ENCODE measurements around the gene THRA. TPM values are rescaled to one million over a fixed set of nuclear protein-coding genes. Genes with fewer than 3 reads are reported as not detected.

Gene THRA
- total RNA-seq, 3 donors from 2014 or later (not counting 1 experiment from before 2014, with no cell fraction given): 40.8 to 55.7 (median 42.3) TPM

- no peak for DNase-seq
- Mint-ChIP-seq H3K27me3 (ENCODE audit: low read depth in 2 of 2) (no peaks in the 10 kb centered on the region), H3K4me3 (no peak overlapping the region), H3K4me1 (peaks cover 37 to 67% of the 10 kb centered on the region in 2 donors), H3K9me3 (no peaks in the 10 kb centered on the region), H3K27ac (peak overlapping the region in 1 of 2 donors; percentile 70), H3K36me3 (no peaks in the 10 kb centered on the region)
- Histone ChIP-seq H3K27me3 (ENCODE audit: control insufficient read depth, insufficient read depth, low read length) (no peaks in the 10 kb centered on the region), H3K36me3 (ENCODE audit: control insufficient read depth, insufficient read depth, low read length) (peaks cover 9% of the 10 kb centered on the region), H3K4me1 (ENCODE audit: control insufficient read depth, insufficient read depth, low read length) (peaks cover 51% of the 10 kb centered on the region), H3K27ac (ENCODE audit: low read length) (no peak overlapping the region), H3K9me3 (ENCODE audit: control insufficient read depth, insufficient read depth, low read length) (no peaks in the 10 kb centered on the region), H3K4me3 (ENCODE audit: low read length) (no peak overlapping the region)
- intact Hi-C loops (cut with micrococcal nuclease): no loop called here
- WGBS (ENCODE audit: insufficient coverage): 92% methylated on average over 6 of the region's 8 CpGs
- TF ChIP-seq, protein P1, sequence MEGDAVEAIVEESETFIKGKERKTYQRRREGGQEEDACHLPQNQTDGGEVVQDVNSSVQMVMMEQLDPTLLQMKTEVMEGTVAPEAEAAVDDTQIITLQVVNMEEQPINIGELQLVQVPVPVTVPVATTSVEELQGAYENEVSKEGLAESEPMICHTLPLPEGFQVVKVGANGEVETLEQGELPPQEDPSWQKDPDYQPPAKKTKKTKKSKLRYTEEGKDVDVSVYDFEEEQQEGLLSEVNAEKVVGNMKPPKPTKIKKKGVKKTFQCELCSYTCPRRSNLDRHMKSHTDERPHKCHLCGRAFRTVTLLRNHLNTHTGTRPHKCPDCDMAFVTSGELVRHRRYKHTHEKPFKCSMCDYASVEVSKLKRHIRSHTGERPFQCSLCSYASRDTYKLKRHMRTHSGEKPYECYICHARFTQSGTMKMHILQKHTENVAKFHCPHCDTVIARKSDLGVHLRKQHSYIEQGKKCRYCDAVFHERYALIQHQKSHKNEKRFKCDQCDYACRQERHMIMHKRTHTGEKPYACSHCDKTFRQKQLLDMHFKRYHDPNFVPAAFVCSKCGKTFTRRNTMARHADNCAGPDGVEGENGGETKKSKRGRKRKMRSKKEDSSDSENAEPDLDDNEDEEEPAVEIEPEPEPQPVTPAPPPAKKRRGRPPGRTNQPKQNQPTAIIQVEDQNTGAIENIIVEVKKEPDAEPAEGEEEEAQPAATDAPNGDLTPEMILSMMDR (IDR thresholded peaks at IDR 0.05): no peak
- ATAC-seq: no peak
These were observed 11.4 kb downstream of the THRA start for GRCh38 chr17:40074175-40074512.

GRCh38 chr17:40074871-40075200 lies 12.1 kb downstream of the THRA start:
- no peak overlapping the region for H3K4me3 Mint-ChIP-seq
- intact Hi-C loops (cut with micrococcal nuclease): no loop called here
- no peaks in the 10 kb centered on the region for H3K9me3 Mint-ChIP-seq
- Histone ChIP-seq H3K4me3 (ENCODE audit: low read length) (no peak overlapping the region), H3K4me1 (ENCODE audit: control insufficient read depth, insufficient read depth, low read length) (peaks cover 44% of the 10 kb centered on the region), H3K36me3 (ENCODE audit: control insufficient read depth, insufficient read depth, low read length) (peaks cover 12% of the 10 kb centered on the region), H3K27ac (ENCODE audit: low read length) (peak overlapping the region; percentile 26), H3K9me3 (ENCODE audit: control insufficient read depth, insufficient read depth, low read length) (no peaks in the 10 kb centered on the region), H3K27me3 (ENCODE audit: control insufficient read depth, insufficient read depth, low read length) (no peaks in the 10 kb centered on the region)
- H3K36me3 Mint-ChIP-seq: no peaks in the 10 kb centered on the region
- peak overlapping the region in 1 of 2 donors; percentile 70 for H3K27ac Mint-ChIP-seq
- WGBS (ENCODE audit: insufficient coverage): 65% methylated on average over 6 of the region's 6 CpGs
- ATAC-seq: no peak
- H3K27me3 Mint-ChIP-seq (ENCODE audit: low read depth in 2 of 2): no peaks in the 10 kb centered on the region
- TF ChIP-seq, protein P1 (IDR thresholded peaks at IDR 0.05): no peak
- no peak for DNase-seq
- peaks cover 30 to 60% of the 10 kb centered on the region in 2 donors for H3K4me1 Mint-ChIP-seq

DNA sequence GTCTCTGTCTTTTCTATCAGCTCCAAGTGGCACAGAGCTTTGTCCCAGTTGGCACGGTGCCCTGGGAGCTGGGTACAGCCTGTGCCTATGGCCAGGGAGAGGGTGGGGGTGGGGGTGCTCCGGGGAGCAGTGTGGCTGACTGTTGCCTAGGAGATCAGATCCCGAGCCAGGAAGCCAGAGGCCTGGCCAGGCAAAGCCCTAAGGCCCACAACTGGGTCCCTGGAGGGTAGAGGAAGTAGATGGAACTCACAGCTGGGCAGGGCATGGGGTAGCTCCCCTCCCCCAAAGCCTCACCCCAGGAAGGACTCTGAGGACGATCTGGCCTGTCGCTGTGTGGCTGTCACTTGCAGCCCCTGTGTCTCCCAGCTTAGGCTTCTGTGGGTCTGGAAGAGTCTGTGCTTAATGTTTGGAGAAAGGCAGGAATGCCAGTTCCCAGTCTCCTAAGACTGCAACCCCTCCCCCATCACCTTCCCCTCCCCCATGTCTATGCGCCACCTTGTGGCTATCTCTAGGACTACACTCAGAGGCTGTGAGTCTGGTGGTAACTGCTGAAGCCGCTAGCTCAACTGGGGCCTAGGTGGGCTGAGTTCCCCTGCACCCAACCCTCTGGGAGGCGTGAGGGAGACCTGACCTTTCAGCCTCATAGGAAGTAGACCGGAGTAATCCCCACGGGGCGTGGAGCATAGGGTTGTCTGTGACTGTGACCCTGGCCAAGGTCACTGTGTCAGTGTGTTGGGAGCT lies 12.6 kb downstream of the THRA start:
- Histone ChIP-seq H3K4me3 (ENCODE audit: low read length) (no peak overlapping the region), H3K4me1 (ENCODE audit: control insufficient read depth, insufficient read depth, low read length) (peaks cover 38% of the 10 kb centered on the region), H3K36me3 (ENCODE audit: control insufficient read depth, insufficient read depth, low read length) (peaks cover 12% of the 10 kb centered on the region), H3K27me3 (ENCODE audit: control insufficient read depth, insufficient read depth, low read length) (no peaks in the 10 kb centered on the region), H3K9me3 (ENCODE audit: control insufficient read depth, insufficient read depth, low read length) (no peaks in the 10 kb centered on the region), H3K27ac (ENCODE audit: low read length) (peak overlapping the region; percentile 26)
- Mint-ChIP-seq H3K27ac (peak overlapping the region in 1 of 2 donors; percentile 74), H3K36me3 (no peaks in the 10 kb centered on the region), H3K27me3 (ENCODE audit: low read depth in 2 of 2) (no peaks in the 10 kb centered on the region), H3K4me1 (peaks cover 24 to 55% of the 10 kb centered on the region in 2 donors), H3K9me3 (no peaks in the 10 kb centered on the region), H3K4me3 (peak overlapping the region; percentile 28)
- intact Hi-C loops (cut with micrococcal nuclease): no loop called here
- 9% methylated on average over 9 of the region's 11 CpGs for WGBS (ENCODE audit: insufficient coverage)
- TF ChIP-seq, protein P1 (IDR thresholded peaks at IDR 0.05): peak; percentile 94
- peak; percentile 62 to 84 for DNase-seq
- ATAC-seq: peak; percentile 88 to 93 (median 93)
